Measurements from ENCODE around the gene PCOLCE2.
"Not testable (repeated sequence)": the region's sequence is repeated elsewhere in the genome, so short reads cannot be mapped to it uniquely, and the experiment has no call there.

The PCOLCE2 gene

GRCh38 chr3:142892714-142893113, 3.8 kb upstream of the PCOLCE2 start:
- Mint-ChIP-seq H3K4me3 (no peak overlapping the region), H3K27ac (no peak overlapping the region), H3K4me1 (ENCODE audit: low read depth) (peaks cover 6% of the 10 kb centered on the region), H3K27me3 (ENCODE audit: low read depth) (peaks cover 45% of the 10 kb centered on the region), H3K9me3 (no peaks in the 10 kb centered on the region), H3K36me3 (ENCODE audit: low read depth) (no peaks in the 10 kb centered on the region)
- DNase-seq (ENCODE audit: low spot score) = no peak

- no peak for DNase-seq (ENCODE audit: low spot score)
- Mint-ChIP-seq H3K27ac (no peak overlapping the region), H3K36me3 (ENCODE audit: low read depth) (no peaks in the 10 kb centered on the region), H3K27me3 (ENCODE audit: low read depth) (peaks cover 57% of the 10 kb centered on the region), H3K9me3 (no peaks in the 10 kb centered on the region), H3K4me1 (ENCODE audit: low read depth) (peaks cover 6% of the 10 kb centered on the region), H3K4me3 (no peak overlapping the region)
Observed at GRCh38 chr3:142890592-142890991, 1.7 kb upstream of the PCOLCE2 start.

- Mint-ChIP-seq H3K27ac (no peak overlapping the region), H3K36me3 (ENCODE audit: low read depth) (no peaks in the 10 kb centered on the region), H3K4me3 (peak overlapping the region; percentile 33), H3K4me1 (ENCODE audit: low read depth) (peaks cover 6% of the 10 kb centered on the region), H3K27me3 (ENCODE audit: low read depth) (peaks cover 62% of the 10 kb centered on the region), H3K9me3 (no peaks in the 10 kb centered on the region)
- no peak for DNase-seq (ENCODE audit: low spot score)
Observed at GRCh38 chr3:142889212-142890014, 530 bp upstream of the PCOLCE2 start.

- DNase-seq (ENCODE audit: low spot score) = no peak
- no peak overlapping the region for H3K27ac Mint-ChIP-seq
- peak overlapping the region; percentile 59 for H3K4me3 Mint-ChIP-seq
- H3K9me3 Mint-ChIP-seq = no peaks in the 10 kb centered on the region
- peaks cover 62% of the 10 kb centered on the region for H3K27me3 Mint-ChIP-seq (ENCODE audit: low read depth)
- no peaks in the 10 kb centered on the region for H3K36me3 Mint-ChIP-seq (ENCODE audit: low read depth)
- peaks cover 6% of the 10 kb centered on the region for H3K4me1 Mint-ChIP-seq (ENCODE audit: low read depth)
Observed at GRCh38 chr3:142888099-142888480, 793 bp downstream of the PCOLCE2 start.

- Mint-ChIP-seq H3K27ac (no peak overlapping the region), H3K27me3 (ENCODE audit: low read depth) (peaks cover 55% of the 10 kb centered on the region), H3K36me3 (ENCODE audit: low read depth) (no peaks in the 10 kb centered on the region), H3K4me1 (ENCODE audit: low read depth) (peaks cover 6% of the 10 kb centered on the region), H3K9me3 (no peaks in the 10 kb centered on the region), H3K4me3 (no peak overlapping the region)
- no peak for DNase-seq (ENCODE audit: low spot score)
Observed at GRCh38 chr3:142886940-142887339, 1.9 kb downstream of the PCOLCE2 start.

- Mint-ChIP-seq H3K27me3 (ENCODE audit: low read depth) (peaks cover 47% of the 10 kb centered on the region), H3K4me3 (no peak overlapping the region), H3K4me1 (ENCODE audit: low read depth) (peaks cover 6% of the 10 kb centered on the region), H3K27ac (no peak overlapping the region), H3K9me3 (no peaks in the 10 kb centered on the region), H3K36me3 (ENCODE audit: low read depth) (no peaks in the 10 kb centered on the region)
- DNase-seq (ENCODE audit: low spot score) = no peak
Observed at GRCh38 chr3:142886021-142886420, 2.9 kb downstream of the PCOLCE2 start.

- Mint-ChIP-seq H3K4me1 (ENCODE audit: low read depth) (peaks cover 6% of the 10 kb centered on the region), H3K36me3 (ENCODE audit: low read depth) (no peaks in the 10 kb centered on the region), H3K9me3 (no peaks in the 10 kb centered on the region), H3K4me3 (no peak overlapping the region), H3K27ac (no peak overlapping the region), H3K27me3 (ENCODE audit: low read depth) (peaks cover 42% of the 10 kb centered on the region)
- DNase-seq (ENCODE audit: low spot score) = no peak
Observed at GRCh38 chr3:142884531-142884930, 4.4 kb downstream of the PCOLCE2 start.

- not testable (repeated sequence) for H3K9me3 Mint-ChIP-seq; H3K36me3 Mint-ChIP-seq (ENCODE audit: low read depth); H3K27ac Mint-ChIP-seq; H3K4me1 Mint-ChIP-seq (ENCODE audit: low read depth); DNase-seq (ENCODE audit: low spot score); H3K4me3 Mint-ChIP-seq
- H3K27me3 Mint-ChIP-seq (ENCODE audit: low read depth) = peaks cover 40% of the 10 kb centered on the region
Observed at GRCh38 chr3:142883534-142883933, 5.3 kb downstream of the PCOLCE2 start.

- H3K27ac Mint-ChIP-seq = no peak overlapping the region
- H3K27me3 Mint-ChIP-seq (ENCODE audit: low read depth) = peaks cover 33% of the 10 kb centered on the region
- no peaks in the 10 kb centered on the region for H3K9me3 Mint-ChIP-seq
Observed at GRCh38 chr3:142881445-142882224, 7.2 kb downstream of the PCOLCE2 start.

GRCh38 chr3:142878649-142879300, 10.1 kb downstream of the PCOLCE2 start:
- H3K27me3 Mint-ChIP-seq (ENCODE audit: low read depth) = peaks cover 18% of the 10 kb centered on the region
- DNase-seq (ENCODE audit: low spot score) = no peak

More at GRCh38 chr3:142881445-142882224, 7.2 kb downstream of the PCOLCE2 start:
- no peaks in the 10 kb centered on the region for H3K36me3 Mint-ChIP-seq (ENCODE audit: low read depth)
- no peaks in the 10 kb centered on the region for H3K4me1 Mint-ChIP-seq (ENCODE audit: low read depth)
- no peak overlapping the region for H3K4me3 Mint-ChIP-seq
- DNase-seq (ENCODE audit: low spot score) = no peak

GRCh38 chr3:142876417-142876816, 12.5 kb downstream of the PCOLCE2 start:
- Mint-ChIP-seq H3K27ac (no peak overlapping the region), H3K4me1 (ENCODE audit: low read depth) (no peaks in the 10 kb centered on the region), H3K9me3 (no peaks in the 10 kb centered on the region), H3K36me3 (ENCODE audit: low read depth) (no peaks in the 10 kb centered on the region), H3K4me3 (no peak overlapping the region), H3K27me3 (ENCODE audit: low read depth) (peaks cover 18% of the 10 kb centered on the region)
- DNase-seq (ENCODE audit: low spot score) = no peak

More at GRCh38 chr3:142878649-142879300, 10.1 kb downstream of the PCOLCE2 start:
- Mint-ChIP-seq H3K4me1 (ENCODE audit: low read depth) (no peaks in the 10 kb centered on the region), H3K27ac (no peak overlapping the region), H3K9me3 (no peaks in the 10 kb centered on the region), H3K36me3 (ENCODE audit: low read depth) (no peaks in the 10 kb centered on the region), H3K4me3 (no peak overlapping the region)

GRCh38 chr3:142875583-142876207, 13.2 kb downstream of the PCOLCE2 start:
- Mint-ChIP-seq H3K36me3 (ENCODE audit: low read depth) (no peaks in the 10 kb centered on the region), H3K4me1 (ENCODE audit: low read depth) (no peaks in the 10 kb centered on the region), H3K9me3 (no peaks in the 10 kb centered on the region), H3K27me3 (ENCODE audit: low read depth) (peaks cover 19% of the 10 kb centered on the region), H3K4me3 (no peak overlapping the region), H3K27ac (no peak overlapping the region)
- DNase-seq (ENCODE audit: low spot score) = no peak

- no peak overlapping the region for H3K4me3 Mint-ChIP-seq
- H3K9me3 Mint-ChIP-seq = no peaks in the 10 kb centered on the region
- H3K27ac Mint-ChIP-seq = no peak overlapping the region
- no peak for DNase-seq (ENCODE audit: low spot score)
- H3K4me1 Mint-ChIP-seq (ENCODE audit: low read depth) = no peaks in the 10 kb centered on the region
- H3K27me3 Mint-ChIP-seq (ENCODE audit: low read depth) = peaks cover 16% of the 10 kb centered on the region
- no peaks in the 10 kb centered on the region for H3K36me3 Mint-ChIP-seq (ENCODE audit: low read depth)
Observed at GRCh38 chr3:142875099-142875498, 13.8 kb downstream of the PCOLCE2 start.

- H3K27ac Mint-ChIP-seq; DNase-seq (ENCODE audit: low spot score); H3K4me3 Mint-ChIP-seq; H3K36me3 Mint-ChIP-seq (ENCODE audit: low read depth); H3K9me3 Mint-ChIP-seq; H3K27me3 Mint-ChIP-seq (ENCODE audit: low read depth); H3K4me1 Mint-ChIP-seq (ENCODE audit: low read depth): not testable (repeated sequence)
Observed at GRCh38 chr3:142868382-142868781, 20.5 kb downstream of the PCOLCE2 start.

All from T-helper 2 cell treated with Interferon-gamma antibody and Interleukin-4, amounts not matched to agents 5 μg/mL and 100 μg/mL, for 36 hours (primary cell).